CD4-positive, CD25-positive, alpha-beta regulatory T cell (primary cell): ENCODE data around the gene ACSF3. TPM values are rescaled to one million over a fixed set of nuclear protein-coding genes. Genes with fewer than 3 reads are reported as not detected.

Experiments
- ATAC-seq, 2 donors: fragments of 150-1000 bp; cut with Tn5 transposase; one replicate each; pipeline ENCODE4 v1.10.0; 2021; ENCODE audit warnings: low read depth in 2 of 2, moderate number of reproducible peaks in 2 of 2, moderate library complexity in 1 of 2
- DNase-seq, 3 donors: peaks; one replicate each; pipeline versions ENCODE4 v3.0.0 to v3.0.0-alpha.2; 2012 to 2022; ENCODE audit warnings: mixed read lengths in 1 of 3
- H3K27ac ChIP-seq: one replicate; pipeline ENCODE4 v1.7.0; 2013; ENCODE audit warnings: mild to moderate bottlenecking, low read length; ENCODE audit not compliant: insufficient read depth, poor library complexity, severe bottlenecking
- H3K27me3 ChIP-seq: one replicate; pipeline ENCODE4 v1.7.0; 2013; ENCODE audit warnings: low read length; ENCODE audit not compliant: control insufficient read depth, insufficient read depth
- H3K36me3 ChIP-seq: one replicate; pipeline ENCODE4 v1.7.0; 2013; ENCODE audit warnings: mild to moderate bottlenecking, low read length, moderate library complexity; ENCODE audit not compliant: control insufficient read depth, insufficient read depth
- H3K4me1 ChIP-seq: 2 replicates; pipeline ENCODE4 v1.7.0; 2013; ENCODE audit warnings: mild to moderate bottlenecking, low read length; ENCODE audit not compliant: insufficient read depth, control insufficient read depth, poor library complexity, severe bottlenecking
- H3K4me3 ChIP-seq: one replicate; pipeline ENCODE4 v1.7.0; 2013; ENCODE audit warnings: low read depth, mild to moderate bottlenecking, low read length, moderate library complexity
- H3K9me3 ChIP-seq, 2 experiments: 1 replicate in 1 of 2; 2 replicates in 1 of 2; pipeline ENCODE4 v1.7.0; 2013; ENCODE audit warnings: low read length in 2 of 2, mild to moderate bottlenecking in 1 of 2, moderate library complexity in 1 of 2; ENCODE audit not compliant: control insufficient read depth in 2 of 2
- H3K27ac Mint-ChIP-seq, 3 donors: one replicate each; pipeline ENCODE4 v1.8.0; 2020 to 2022; ENCODE audit warnings: mild to moderate bottlenecking in 3 of 3, mixed read lengths in 3 of 3, moderate library complexity in 2 of 3
- H3K27me3 Mint-ChIP-seq: one replicate; pipeline ENCODE4 v1.8.0; 2022; ENCODE audit warnings: mild to moderate bottlenecking, mixed read lengths
- H3K36me3 Mint-ChIP-seq: one replicate; pipeline ENCODE4 v1.8.0; 2020; ENCODE audit warnings: mixed read lengths
- H3K4me1 Mint-ChIP-seq, 4 donors: one replicate each; pipeline ENCODE4 v1.8.0; 2020 to 2022; ENCODE audit warnings: mixed read lengths in 4 of 4, mild to moderate bottlenecking in 1 of 4
- H3K4me3 Mint-ChIP-seq, 4 donors: one replicate each; pipeline ENCODE4 v1.8.0; 2020 to 2022; ENCODE audit warnings: mild to moderate bottlenecking in 4 of 4, mixed read lengths in 4 of 4, moderate library complexity in 3 of 4
- H3K9me3 Mint-ChIP-seq, 7 donors: one replicate each; pipeline ENCODE4 v1.8.0; 2020 to 2022; ENCODE audit warnings: mixed read lengths in 7 of 7, mild to moderate bottlenecking in 3 of 7, moderate library complexity in 2 of 7
- polyA plus RNA-seq, 4 donors: library from polyadenylated mRNA; unstranded; fragments of 300-500 nt; fragmentation: Illumina TruSeq; gene quantifications; one replicate each; pipeline ENCODE4 v1.2.3, GENCODE V29; 2021
- total RNA-seq: library from RNA; stranded (reverse); gene quantifications from one replicate; pipeline ENCODE4 v1.2.3, GENCODE V29; 2022

The ACSF3 gene
- total and polyA plus RNA-seq, 5 donors from 2014 or later = 24.1 to 56.3 (median 29.1) TPM

DNA sequence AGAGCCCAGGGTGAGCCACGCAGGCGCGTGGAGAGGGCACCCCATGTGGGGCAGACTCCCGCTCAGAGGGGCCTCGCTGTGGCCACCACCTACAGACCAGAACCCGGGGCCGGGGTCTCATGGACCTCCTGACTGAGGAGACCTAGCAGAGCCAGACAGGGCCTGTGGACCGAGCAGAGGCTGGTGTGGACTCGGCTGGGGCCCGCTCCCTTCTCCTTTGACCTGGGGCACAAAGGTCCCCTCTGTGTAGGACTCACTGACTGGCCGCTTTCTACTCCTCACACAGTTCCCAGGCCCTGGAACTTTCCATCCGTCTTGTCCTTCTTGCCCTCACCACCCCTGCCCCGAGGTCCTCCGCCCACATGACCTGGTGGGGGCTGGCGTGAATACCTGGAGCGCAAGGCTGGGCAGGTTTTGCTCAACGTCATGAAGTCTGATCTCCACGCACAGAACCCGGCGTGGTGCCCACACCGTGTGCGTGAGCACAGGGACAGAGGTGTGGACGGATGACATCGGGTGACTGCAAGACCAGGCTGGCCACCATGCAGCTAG, 44.7 kb upstream of the ACSF3 start:
- Histone ChIP-seq H3K9me3 (no peaks in the 10 kb centered on the region), H3K27me3 (no peaks in the 10 kb centered on the region), H3K27ac (no peak overlapping the region), H3K4me1 (no peaks in the 10 kb centered on the region), H3K4me3 (no peak overlapping the region), H3K36me3 (no peaks in the 10 kb centered on the region)
- Mint-ChIP-seq H3K36me3 (no peaks in the 10 kb centered on the region), H3K27ac (no peak overlapping the region), H3K4me1 (no peaks in the 10 kb centered on the region), H3K9me3 (peaks cover 0 to 5% (median 0%) of the 10 kb centered on the region in 7 donors), H3K27me3 (no peaks in the 10 kb centered on the region), H3K4me3 (no peak overlapping the region)
- ATAC-seq = no peak
- no peak for DNase-seq

DNA sequence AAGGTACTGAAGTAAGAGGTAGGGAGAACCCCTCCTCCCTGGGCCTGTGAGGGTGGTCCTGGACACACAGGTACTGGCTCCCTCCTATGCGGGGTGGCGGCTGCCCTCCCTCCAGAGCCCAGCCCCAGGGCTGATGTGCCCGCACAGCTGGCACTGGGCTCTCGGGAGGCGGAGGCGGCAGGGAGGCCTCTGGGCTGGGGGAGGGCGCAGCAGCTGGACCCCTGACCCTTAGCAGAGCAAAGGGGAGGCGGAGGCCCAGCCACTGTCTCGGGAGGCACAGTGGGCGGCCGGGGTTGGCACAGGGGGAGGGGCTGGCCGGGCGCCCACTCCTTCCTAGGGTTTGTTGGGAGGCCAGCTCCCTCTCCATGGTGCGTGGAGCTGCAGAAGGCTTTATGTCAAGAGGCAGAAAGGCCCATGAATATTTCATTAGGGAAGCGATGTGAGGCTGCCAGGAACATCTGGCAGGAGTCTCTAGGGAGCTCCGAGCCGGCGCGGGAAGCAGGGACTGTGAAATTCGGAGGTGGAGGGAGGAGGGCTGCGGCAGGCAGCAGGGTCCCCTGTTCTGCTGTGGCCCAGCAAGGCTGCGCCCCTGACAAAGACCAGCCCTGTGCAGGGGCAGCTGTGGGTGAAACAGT, 44.1 kb upstream of the ACSF3 start:
- Histone ChIP-seq H3K36me3 (no peaks in the 10 kb centered on the region), H3K4me1 (no peaks in the 10 kb centered on the region), H3K4me3 (no peak overlapping the region), H3K27ac (no peak overlapping the region), H3K27me3 (no peaks in the 10 kb centered on the region), H3K9me3 (no peaks in the 10 kb centered on the region)
- H3K27me3 Mint-ChIP-seq = no peaks in the 10 kb centered on the region
- no peak overlapping the region for H3K4me3 Mint-ChIP-seq
- H3K36me3 Mint-ChIP-seq = no peaks in the 10 kb centered on the region
- ATAC-seq = no peak
- DNase-seq = no peak
- H3K4me1 Mint-ChIP-seq = no peaks in the 10 kb centered on the region
- peaks cover 0 to 5% (median 0%) of the 10 kb centered on the region in 7 donors for H3K9me3 Mint-ChIP-seq
- H3K27ac Mint-ChIP-seq = no peak overlapping the region

- H3K36me3 Mint-ChIP-seq = no peaks in the 10 kb centered on the region
- DNase-seq = no peak
- no peaks in the 10 kb centered on the region for H3K36me3 ChIP-seq
These were observed 43.4 kb upstream of the ACSF3 start for GRCh38 chr16:89050119-89050867.

GRCh38 chr16:89050868-89051311, 42.8 kb upstream of the ACSF3 start:
- Mint-ChIP-seq H3K9me3 (peaks cover 0 to 3% (median 0%) of the 10 kb centered on the region in 7 donors), H3K27ac (no peak overlapping the region), H3K36me3 (no peaks in the 10 kb centered on the region), H3K27me3 (no peaks in the 10 kb centered on the region), H3K4me3 (no peak overlapping the region), H3K4me1 (no peaks in the 10 kb centered on the region)
- Histone ChIP-seq H3K4me1 (no peaks in the 10 kb centered on the region), H3K36me3 (no peaks in the 10 kb centered on the region), H3K27me3 (no peaks in the 10 kb centered on the region), H3K9me3 (no peaks in the 10 kb centered on the region), H3K4me3 (no peak overlapping the region), H3K27ac (no peak overlapping the region)
- DNase-seq (no peak), ATAC-seq (no peak)

More at GRCh38 chr16:89050119-89050867, 43.4 kb upstream of the ACSF3 start:
- no peaks in the 10 kb centered on the region for H3K9me3 ChIP-seq
- H3K27me3 Mint-ChIP-seq = no peaks in the 10 kb centered on the region
- no peak overlapping the region for H3K27ac ChIP-seq
- no peaks in the 10 kb centered on the region for H3K27me3 ChIP-seq
- H3K4me1 ChIP-seq = no peaks in the 10 kb centered on the region
- H3K4me3 ChIP-seq = no peak overlapping the region
- H3K27ac Mint-ChIP-seq = no peak overlapping the region
- H3K4me1 Mint-ChIP-seq = no peaks in the 10 kb centered on the region
- peaks cover 0 to 5% (median 0%) of the 10 kb centered on the region in 7 donors for H3K9me3 Mint-ChIP-seq
- no peak overlapping the region for H3K4me3 Mint-ChIP-seq
- no peak for ATAC-seq

DNA sequence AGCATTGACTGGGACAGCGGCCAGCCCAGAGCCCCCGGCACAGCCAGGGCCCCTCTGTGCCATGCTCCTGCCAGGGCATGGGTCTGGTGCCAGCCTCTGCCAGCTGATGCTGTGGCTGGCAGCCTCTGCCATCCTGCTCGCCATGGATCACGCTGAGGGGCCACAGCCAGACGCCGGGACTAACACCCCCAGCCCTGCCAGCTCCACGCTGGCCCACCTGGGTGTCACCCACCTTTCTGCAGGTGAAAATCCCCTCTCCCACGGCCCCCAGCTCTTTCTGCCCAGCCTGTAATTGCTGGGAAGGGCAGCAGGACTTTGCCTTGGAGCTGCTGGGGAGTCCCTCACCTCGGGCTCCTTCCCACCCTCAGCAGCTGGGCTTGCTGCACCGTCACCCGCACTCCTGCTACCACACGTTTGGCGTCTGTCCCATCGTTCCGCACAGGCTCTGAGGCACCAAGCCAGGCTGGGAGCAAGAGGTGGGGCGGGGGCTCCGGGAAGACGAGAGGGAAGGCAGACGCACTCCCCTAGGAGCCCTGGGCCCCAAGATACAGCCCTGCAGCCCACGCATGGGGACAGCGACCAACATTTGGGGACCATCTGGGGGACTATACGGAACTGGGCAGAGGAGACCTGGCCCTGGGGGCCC, 42.0 kb upstream of the ACSF3 start:
- no peaks in the 10 kb centered on the region for H3K4me1 ChIP-seq
- no peaks in the 10 kb centered on the region for H3K9me3 ChIP-seq
- H3K9me3 Mint-ChIP-seq = no peaks in the 10 kb centered on the region
- no peak overlapping the region for H3K4me3 ChIP-seq
- H3K4me3 Mint-ChIP-seq = no peak overlapping the region
- H3K4me1 Mint-ChIP-seq = no peaks in the 10 kb centered on the region
- H3K27me3 Mint-ChIP-seq = no peaks in the 10 kb centered on the region
- H3K36me3 ChIP-seq = no peaks in the 10 kb centered on the region
- H3K27ac ChIP-seq = no peak overlapping the region
- no peaks in the 10 kb centered on the region for H3K36me3 Mint-ChIP-seq
- no peak overlapping the region for H3K27ac Mint-ChIP-seq
- DNase-seq = no peak
- ATAC-seq = no peak
- H3K27me3 ChIP-seq = no peaks in the 10 kb centered on the region

DNA sequence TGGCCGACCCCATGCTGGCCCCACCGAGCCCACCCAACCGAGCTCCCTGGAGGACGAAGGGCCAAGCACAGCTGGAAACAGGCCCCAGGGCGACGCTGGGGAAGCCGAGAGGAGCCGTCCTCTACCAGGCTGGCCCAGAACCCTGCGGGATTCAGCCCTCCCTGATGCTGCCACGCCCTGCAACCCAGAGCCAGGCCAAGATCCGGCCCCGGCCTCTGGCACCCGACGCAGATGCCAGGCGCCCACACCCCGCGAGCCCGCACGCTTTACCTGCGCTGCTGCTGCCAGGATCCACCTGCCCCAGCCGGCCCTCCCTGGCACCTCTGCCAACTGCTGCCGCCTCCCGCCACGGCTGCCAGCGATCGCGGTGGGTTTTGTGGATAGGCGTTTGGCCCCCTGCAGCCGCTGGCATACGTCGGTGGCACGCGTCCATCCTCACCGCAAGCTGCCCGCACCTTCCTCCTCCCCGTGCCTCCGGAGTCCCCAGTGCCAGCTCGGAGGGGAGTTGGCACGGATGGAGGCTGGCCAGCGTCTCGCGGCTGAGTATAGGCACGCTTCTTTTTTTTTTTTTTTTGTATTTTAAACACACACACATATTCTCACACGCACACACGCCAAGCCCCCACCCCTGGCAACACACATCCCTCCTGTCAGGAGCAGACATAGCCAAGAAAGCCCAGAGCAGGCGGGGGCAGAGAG, 41.3 kb upstream of the ACSF3 start:
- no peak for ATAC-seq
- Mint-ChIP-seq H3K27me3 (no peaks in the 10 kb centered on the region), H3K27ac (peak overlapping the region in 2 of 3 donors; percentile 80 to 86), H3K9me3 (no peaks in the 10 kb centered on the region), H3K4me3 (peak overlapping the region in 3 of 4 donors; percentile 75 to 90 (median 87)), H3K4me1 (no peaks in the 10 kb centered on the region), H3K36me3 (no peaks in the 10 kb centered on the region)
- Histone ChIP-seq H3K4me1 (no peaks in the 10 kb centered on the region), H3K27me3 (no peaks in the 10 kb centered on the region), H3K27ac (no peak overlapping the region), H3K4me3 (no peak overlapping the region), H3K9me3 (no peaks in the 10 kb centered on the region), H3K36me3 (no peaks in the 10 kb centered on the region)
- no peak for DNase-seq

- H3K27ac ChIP-seq = no peak overlapping the region
- H3K36me3 ChIP-seq = no peaks in the 10 kb centered on the region
- DNase-seq = peak in 1 of 3 donors; percentile 32
- no peaks in the 10 kb centered on the region for H3K4me1 Mint-ChIP-seq
- H3K27me3 ChIP-seq = no peaks in the 10 kb centered on the region
- H3K9me3 ChIP-seq = no peaks in the 10 kb centered on the region
- no peaks in the 10 kb centered on the region for H3K36me3 Mint-ChIP-seq
- no peaks in the 10 kb centered on the region for H3K27me3 Mint-ChIP-seq
- H3K27ac Mint-ChIP-seq = peak overlapping the region in 2 of 3 donors; percentile 80 to 86
- peak overlapping the region in 3 of 4 donors; percentile 75 to 90 (median 87) for H3K4me3 Mint-ChIP-seq
- no peak overlapping the region for H3K4me3 ChIP-seq
- H3K9me3 Mint-ChIP-seq = no peaks in the 10 kb centered on the region
- no peak for ATAC-seq
- H3K4me1 ChIP-seq = no peaks in the 10 kb centered on the region
These were observed 40.5 kb upstream of the ACSF3 start for GRCh38 chr16:89052890-89053724.
